Activated CD4-positive, alpha-beta T cell treated with anti-CD3 and anti-CD28 coated beads, Interleukin-2, amount 50 U/mL, for 16 hours (primary cell): ENCODE data around the gene UBASH3B.

ENCODE experiments used
- DNase-seq: peaks from one replicate; pipeline ENCODE4 v3.0.0-alpha.2; 2020

Gene UBASH3B

DNA sequence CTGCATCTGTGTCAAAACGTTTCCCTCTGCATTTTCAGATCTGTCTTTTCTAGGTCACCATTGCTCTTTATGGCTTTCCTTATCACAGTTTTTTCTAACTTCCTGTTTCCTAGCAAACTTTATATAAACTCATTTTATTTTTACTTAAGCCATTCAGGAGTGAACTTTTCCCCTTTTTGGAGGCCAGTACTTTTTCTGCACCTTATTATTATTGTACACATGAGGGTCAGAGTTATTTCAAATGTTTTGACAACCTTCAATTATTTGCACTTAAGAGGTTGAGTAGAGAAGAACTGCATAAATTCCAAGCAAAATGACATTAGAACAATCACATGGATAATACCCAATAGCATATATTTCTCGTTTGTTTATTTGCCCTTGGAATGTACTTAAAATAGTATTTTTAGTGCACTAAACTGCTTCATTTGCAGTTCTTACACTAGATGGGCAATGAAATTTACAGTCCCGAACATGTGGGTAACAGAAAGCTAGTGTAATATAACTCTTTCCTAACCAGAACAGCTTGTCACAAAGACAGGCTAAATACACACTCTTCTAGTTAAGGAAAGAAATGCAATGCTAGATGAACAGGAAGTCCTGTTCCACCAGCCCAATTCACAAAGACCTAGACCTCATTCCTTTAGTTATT, 79.5 kb downstream of the UBASH3B start:
- DNase-seq = no peak

DNA sequence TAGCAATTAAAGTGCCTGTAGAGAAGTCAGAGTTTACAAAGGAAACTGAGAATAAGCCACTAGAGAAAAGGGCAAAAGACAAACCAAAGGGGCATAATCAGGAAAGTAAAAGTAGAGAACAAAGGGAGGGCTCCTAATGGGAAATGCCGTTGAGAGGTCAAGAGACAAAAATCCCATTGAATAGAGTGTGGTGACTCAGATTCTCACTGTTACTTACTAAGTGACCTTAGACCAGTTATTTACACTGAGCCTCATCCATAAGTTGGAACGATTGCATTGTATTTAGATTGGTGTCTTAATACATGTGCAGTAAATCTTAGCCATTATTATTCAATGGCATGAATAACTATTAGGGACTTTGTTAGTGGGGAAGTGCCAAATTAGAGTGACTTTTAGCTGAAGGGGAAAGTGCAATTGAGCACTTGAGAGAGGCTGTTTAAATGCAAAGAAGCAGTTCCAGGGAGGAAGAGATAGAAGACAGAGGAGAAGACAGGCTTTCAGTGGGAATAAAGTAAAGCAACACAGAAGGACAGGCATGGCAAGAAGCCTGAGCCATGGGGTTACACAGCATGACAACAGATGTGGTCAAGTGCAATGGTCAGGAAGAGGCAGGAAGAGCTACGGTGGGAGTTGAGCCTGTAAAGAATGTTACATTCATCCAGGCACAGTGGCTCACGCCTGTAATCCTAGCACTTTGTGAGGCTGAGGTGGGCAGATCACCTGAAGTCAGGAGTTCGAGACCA, 82.6 kb downstream of the UBASH3B start:
- no peak for DNase-seq

DNA sequence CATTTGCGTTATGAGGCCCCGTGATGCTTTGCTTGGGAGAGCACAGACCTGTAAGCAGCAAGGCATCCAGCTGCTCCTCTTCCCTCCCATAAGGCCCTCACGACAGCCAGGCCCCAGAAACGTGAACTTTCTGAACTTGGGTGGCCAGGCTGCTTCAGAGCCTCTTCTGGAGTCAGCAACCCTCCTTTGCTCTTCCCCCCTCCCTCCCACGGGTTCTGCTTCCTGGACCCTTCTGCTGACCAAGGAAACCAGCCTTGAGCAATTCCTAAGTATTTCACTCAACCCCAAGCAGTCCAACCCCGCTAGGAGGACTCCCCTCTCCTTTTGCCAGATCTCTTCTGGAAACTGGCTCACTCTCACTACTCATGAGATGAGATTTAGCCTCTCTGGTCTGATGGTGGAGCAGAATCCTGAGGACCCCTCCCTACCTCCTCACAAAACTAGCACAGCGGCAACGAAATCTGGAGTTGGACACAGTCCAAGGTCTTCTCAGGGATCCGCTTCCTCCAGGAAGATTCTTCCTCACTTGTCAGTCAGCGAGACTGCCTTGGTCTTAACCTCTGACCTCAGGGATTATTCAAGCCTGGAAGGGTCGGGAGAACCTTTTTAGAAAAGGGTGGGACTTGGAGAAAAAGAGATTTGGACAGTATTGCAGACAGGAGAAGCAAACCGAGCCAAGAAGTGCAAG, 86.2 kb downstream of the UBASH3B start:
- no peak for DNase-seq

DNA sequence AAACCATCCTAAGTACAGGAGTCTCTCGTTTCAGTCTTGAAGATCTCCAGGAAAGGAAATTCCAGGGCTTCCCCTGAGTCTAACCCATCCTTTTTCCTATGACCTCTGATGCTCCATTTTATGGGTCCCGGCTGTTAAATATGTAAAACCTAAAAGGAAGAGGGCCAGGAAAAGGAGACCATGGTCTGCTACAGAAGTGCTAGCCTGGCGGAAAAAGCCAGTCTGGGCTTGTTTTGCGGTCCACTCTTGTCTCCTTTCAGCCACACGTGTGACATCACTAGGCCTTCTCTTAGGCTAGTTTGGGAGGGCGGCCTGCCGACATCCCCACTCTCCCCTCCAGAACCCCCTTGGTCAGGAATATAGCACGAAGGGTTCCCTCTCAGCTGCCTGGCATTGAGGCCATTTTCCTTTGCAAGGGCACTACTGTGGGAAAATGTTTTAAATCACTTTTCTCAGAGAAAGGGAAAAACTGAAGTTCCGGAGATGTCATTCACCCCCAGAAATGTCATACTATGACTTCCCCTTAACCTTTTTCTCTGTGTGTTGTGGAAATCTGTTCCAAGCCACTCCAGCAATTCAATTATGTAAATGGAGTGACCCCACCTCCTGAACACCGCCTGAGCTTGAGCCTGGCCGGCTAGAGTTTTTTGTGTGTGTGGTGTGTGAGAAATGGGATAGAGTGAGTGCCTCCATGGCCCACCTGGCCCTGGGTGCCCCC, 86.9 kb downstream of the UBASH3B start:
- no peak for DNase-seq

- no peak for DNase-seq
Measured at GRCh38 chr11:122743097-122743741, 87.7 kb downstream of the UBASH3B start.

DNA sequence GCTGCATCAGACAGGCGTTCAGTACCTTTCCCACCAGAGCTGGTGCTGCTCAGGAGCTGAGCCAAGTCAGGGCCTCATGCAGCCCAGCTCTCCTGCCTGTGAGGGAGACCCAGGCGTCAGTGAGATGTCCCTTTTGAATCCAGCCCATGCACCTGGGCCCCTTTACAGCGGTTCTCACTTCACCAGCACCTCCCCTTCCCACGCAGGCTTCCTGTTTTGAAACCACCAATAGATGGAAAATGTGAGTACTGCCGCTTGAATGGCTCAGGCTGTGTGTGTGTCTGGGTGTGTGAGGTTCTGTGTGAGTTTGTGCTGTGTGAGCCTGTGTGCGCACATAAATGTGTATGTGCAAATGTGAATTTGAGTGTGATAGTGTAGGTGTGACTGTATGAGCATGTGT, 88.4 kb downstream of the UBASH3B start:
- peak; percentile 90 for DNase-seq

DNA sequence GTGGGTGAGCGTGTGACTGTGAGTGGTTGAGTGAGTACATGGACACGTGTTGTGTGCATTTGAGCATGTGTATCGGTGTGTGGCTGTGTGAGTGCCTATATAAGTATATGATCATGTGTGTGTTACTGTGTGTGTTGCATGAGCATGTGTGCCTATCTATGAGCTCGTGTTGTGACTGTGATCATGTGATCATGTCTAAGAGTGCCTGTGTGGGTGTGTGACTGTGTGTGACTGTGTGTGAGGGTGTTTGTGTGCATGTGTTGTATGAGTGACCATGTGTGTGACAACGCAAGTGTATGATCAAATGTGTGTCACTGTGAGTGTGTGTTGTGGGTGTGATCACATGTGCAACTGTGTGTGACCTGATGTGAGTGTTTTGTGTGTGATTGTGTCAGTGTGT, 88.8 kb downstream of the UBASH3B start:
- DNase-seq = no peak

GRCh38 chr11:122745111-122745510, 89.6 kb downstream of the UBASH3B start:
- DNase-seq = no peak

DNA sequence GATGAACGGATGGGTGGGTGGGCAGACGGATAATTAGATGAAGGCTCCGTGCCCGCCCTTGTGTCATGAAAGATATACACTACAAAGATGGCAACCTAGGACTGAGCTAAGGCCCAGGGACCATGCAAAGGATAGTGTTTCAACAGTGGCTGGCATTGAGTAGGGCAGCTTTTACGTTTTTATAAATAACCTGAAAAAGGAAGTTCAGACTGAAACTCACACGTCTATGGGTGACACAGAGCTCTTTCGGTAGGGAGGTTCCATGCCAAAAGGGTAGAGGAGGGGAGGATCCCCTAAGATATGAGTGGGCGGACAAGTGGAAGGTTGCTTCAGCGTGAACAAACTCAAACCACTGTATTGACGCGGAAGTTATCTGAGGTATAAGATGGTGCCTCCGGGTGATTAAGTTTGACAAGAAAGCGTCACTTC, 90.5 kb downstream of the UBASH3B start:
- DNase-seq = peak; percentile 92

- no peak for DNase-seq
Measured at GRCh38 chr11:122746611-122747244, 91.2 kb downstream of the UBASH3B start.

DNA sequence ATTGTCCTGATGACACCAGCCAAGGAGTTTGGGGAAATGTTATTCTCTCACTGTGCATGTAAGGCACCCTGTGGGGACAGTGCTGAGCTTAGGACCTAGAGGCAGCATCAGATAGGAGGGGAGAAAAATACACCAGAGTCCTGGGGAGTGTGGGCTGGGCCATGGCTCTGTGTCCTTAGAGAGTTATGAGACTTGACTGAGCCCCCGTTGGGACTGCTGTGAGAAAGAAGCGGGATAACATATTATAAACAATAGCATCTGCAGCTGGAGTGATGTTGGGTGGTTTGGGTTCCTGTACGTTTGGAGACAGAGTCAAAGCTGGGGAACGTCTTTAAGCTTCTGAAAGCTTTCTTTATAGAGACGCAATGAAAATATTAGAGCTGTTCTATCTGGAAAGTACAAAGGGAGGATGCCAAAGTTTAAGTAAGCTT, 91.8 kb downstream of the UBASH3B start:
- DNase-seq = no peak

GRCh38 chr11:122749005-122749687, 93.6 kb downstream of the UBASH3B start:
- DNase-seq = peak; percentile 92

GRCh38 chr11:122750049-122750448, 94.5 kb downstream of the UBASH3B start:
- DNase-seq = no peak

- peak; percentile 56 for DNase-seq
Measured at GRCh38 chr11:122751292-122752070, 96.0 kb downstream of the UBASH3B start.

DNA sequence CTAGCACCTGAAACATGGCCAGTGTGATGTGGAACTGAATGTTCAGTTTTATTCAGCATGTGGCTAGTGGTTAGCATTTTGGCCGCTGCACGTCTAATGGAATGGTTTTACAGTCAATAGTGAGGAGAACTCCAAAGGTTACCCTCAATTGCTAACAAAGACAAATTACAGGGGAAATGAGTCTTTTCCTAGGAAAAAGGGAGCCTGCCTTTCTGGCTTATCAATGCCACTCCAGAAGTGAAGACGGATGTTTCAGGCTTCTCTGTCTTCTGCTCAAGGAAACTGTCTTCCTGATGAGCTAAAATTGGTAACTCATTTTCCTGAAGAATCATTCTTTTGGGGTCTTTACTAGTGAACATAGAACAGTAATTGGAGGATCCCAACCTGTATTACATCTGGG, 98.5 kb downstream of the UBASH3B start:
- DNase-seq = no peak

GRCh38 chr11:122754553-122755322, 99.2 kb downstream of the UBASH3B start:
- peak; percentile 42 for DNase-seq

- no peak for DNase-seq
Measured at GRCh38 chr11:122755409-122755808, 99.9 kb downstream of the UBASH3B start.

DNA sequence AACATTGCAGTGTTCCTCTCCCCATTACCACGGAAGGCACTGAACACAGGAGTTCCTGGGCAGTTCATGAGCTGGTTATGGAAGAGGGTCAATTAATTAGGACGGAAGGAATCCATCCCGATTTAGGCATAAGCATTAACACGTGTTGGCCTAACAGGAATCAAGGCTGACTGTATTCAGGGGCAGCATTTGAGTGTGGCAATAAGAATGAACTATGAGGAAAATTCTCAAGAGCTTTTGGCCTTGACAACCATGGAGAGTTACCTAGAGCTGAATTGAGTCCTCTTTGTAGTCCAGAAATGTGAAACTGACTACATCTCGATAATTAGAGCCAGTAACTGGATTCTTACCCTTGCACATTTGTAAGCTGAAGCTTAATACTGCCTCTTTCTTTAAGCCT, 100.4 kb downstream of the UBASH3B start:
- no peak for DNase-seq

DNA sequence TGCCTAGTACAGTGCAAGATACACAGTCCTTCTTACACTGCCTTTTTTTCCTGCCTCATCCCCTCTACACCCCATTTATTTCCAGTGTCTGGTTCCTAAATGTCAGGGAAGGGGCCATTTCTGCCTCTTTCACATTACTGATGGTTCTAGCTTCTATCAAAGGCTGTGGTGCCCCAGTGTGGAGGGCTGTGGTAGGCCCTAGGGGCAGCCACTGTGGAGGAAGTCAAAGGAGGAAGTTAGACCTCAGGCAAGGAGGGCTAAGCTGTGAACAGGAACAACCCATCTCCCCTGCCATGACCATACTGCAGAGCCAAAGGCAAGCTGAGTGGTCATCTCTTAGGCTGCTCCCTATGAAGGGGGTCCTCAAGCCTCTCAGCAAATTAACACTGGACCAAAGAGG, 100.9 kb downstream of the UBASH3B start:
- no peak for DNase-seq

GRCh38 chr11:122757201-122757600, 101.7 kb downstream of the UBASH3B start:
- no peak for DNase-seq
